HG03342 (cell line): ENCODE measurements around the gene ZXDC.

Experiments used
- ATAC-seq: cut with Tn5 transposase; IDR thresholded peaks from one replicate; pipeline ENCODE4 v1.9.1; 2021; ENCODE audit warnings: mild to moderate bottlenecking, moderate library complexity; ENCODE audit not compliant: unreplicated experiment

ZXDC gene

GRCh38 chr3:126438186-126438585, 37.5 kb downstream of the ZXDC start:
- ATAC-seq: no peak

GRCh38 chr3:126436826-126437717, 38.6 kb downstream of the ZXDC start:
- no peak for ATAC-seq

- no peak for ATAC-seq
Observed at GRCh38 chr3:126435456-126436315, 40.0 kb downstream of the ZXDC start.

- ATAC-seq: no peak
Observed at GRCh38 chr3:126434931-126435411, 40.7 kb downstream of the ZXDC start.

GRCh38 chr3:126434264-126434590, 41.5 kb downstream of the ZXDC start:
- ATAC-seq: no peak

- ATAC-seq: no peak
Observed at GRCh38 chr3:126433496-126434263, 42.0 kb downstream of the ZXDC start.

GRCh38 chr3:126433105-126433430, 42.6 kb downstream of the ZXDC start:
- ATAC-seq: no peak

- no peak for ATAC-seq
Observed at GRCh38 chr3:126432361-126433104, 43.2 kb downstream of the ZXDC start.

GRCh38 chr3:126431103-126431534, 44.6 kb downstream of the ZXDC start:
- peak; percentile 67 for ATAC-seq

- no peak for ATAC-seq
Observed at GRCh38 chr3:126424751-126425150, 50.9 kb downstream of the ZXDC start.

- ATAC-seq: no peak
Observed at GRCh38 chr3:126424039-126424717, 51.5 kb downstream of the ZXDC start.

- no peak for ATAC-seq
Observed at GRCh38 chr3:126423191-126424038, 52.3 kb downstream of the ZXDC start.

- ATAC-seq: no peak
Observed at GRCh38 chr3:126422571-126423091, 53.1 kb downstream of the ZXDC start.

- ATAC-seq: no peak
Observed at GRCh38 chr3:126422121-126422520, 53.6 kb downstream of the ZXDC start.

- no peak for ATAC-seq
Observed at GRCh38 chr3:126421573-126422119, 54.0 kb downstream of the ZXDC start.

- ATAC-seq: no peak
Observed at GRCh38 chr3:126419886-126420786, 55.6 kb downstream of the ZXDC start.

GRCh38 chr3:126419151-126419703, 56.5 kb downstream of the ZXDC start:
- no peak for ATAC-seq
